Adrenal gland (tissue), 5 donors: ENCODE measurements around the gene NOVA2.

Experiments used
- CTCF ChIP-seq, 6 experiments: fragments of 450-650 bp in 4 of 6; fragments of 200-600 bp in 2 of 6; sonication (generic) in 1 of 6; IDR thresholded peaks; 1 replicate in 5 of 6; 2 replicates in 1 of 6; pipeline versions ENCODE4 v1.5.1 to v1.8.0; 2016 to 2021; ENCODE audit warnings: antibody characterized with exemption in 6 of 6, mild to moderate bottlenecking in 2 of 6, moderate library complexity in 1 of 6
- POLR2A ChIP-seq, 2 donors: fragments of 450-650 bp; IDR thresholded peaks; one replicate each; pipeline ENCODE4 v1.6.1; 2017; ENCODE audit warnings: antibody characterized with exemption in 2 of 2, mild to moderate bottlenecking in 2 of 2, moderate library complexity in 1 of 2
- donor health status: DM: no; HTN: no; CAD: no.

DNA sequence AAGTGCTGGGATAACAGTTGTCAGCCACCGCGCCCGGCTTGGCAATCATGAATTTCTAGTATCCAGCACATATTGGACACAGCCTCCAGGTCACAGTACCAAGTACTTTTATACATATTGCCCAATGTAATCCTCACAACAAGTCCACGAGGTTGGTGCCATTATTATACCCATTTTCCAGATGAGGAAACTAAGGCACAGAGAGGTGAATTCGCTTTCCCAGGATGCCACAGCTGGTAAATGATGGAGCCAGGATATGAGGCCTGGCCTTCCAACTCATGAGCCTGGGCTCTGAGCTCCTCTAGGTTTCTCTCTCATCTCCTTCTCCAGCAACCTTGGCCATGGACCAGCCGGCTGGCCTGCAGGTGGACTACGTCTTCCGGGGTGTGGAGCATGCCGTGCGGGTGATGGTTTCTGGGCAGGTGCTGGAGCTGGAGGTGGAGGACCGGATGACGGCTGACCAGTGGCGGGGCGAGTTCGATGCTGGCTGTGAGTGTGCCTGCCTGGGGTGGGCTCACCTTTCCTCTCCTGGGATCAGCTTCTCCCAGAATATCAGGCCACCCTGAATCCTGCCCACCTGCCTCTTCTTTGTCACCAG, 29.1 kb upstream of the NOVA2 start:
- TF ChIP-seq POLR2A (IDR thresholded peaks at IDR 0.05) (no peak), CTCF (IDR thresholded peaks at IDR 0.05) (no peak)
